Measurements from ENCODE around the gene IBTK.

Gene IBTK

GRCh38 chr6:82183642-82184282, 63.8 kb downstream of the IBTK start:
- no peak for TF ChIP-seq SPI1 (IDR thresholded peaks at IDR 0.05; ENCODE audit: low read depth, low read length)
- no peak for TF ChIP-seq POLR2AphosphoS5 (IDR thresholded peaks at IDR 0.05; ENCODE audit: low read depth, low read length)
- no peak for TF ChIP-seq TAF1 (IDR thresholded peaks at IDR 0.05; ENCODE audit: low read depth, low read length)
- TF ChIP-seq POLR2A (IDR thresholded peaks at IDR 0.05; ENCODE audit: low read depth, low read length) = no peak
- DNase-seq (ENCODE audit: insufficient read length, low spot score) = no peak
- FAIRE-seq = no peak

- TF ChIP-seq POLR2AphosphoS5 (IDR thresholded peaks at IDR 0.05; ENCODE audit: low read depth, low read length) (no peak), TAF1 (IDR thresholded peaks at IDR 0.05; ENCODE audit: low read depth, low read length) (no peak), PAX5 (IDR thresholded peaks at IDR 0.05; ENCODE audit: insufficient read depth, low read length, severe bottlenecking) (no peak), POU2F2 (IDR thresholded peaks at IDR 0.05; ENCODE audit: low read depth, low read length) (no peak), POLR2A (IDR thresholded peaks at IDR 0.05; ENCODE audit: low read depth, low read length) (no peak), SPI1 (IDR thresholded peaks at IDR 0.05; ENCODE audit: low read depth, low read length) (no peak)
- FAIRE-seq (no peak), DNase-seq (ENCODE audit: insufficient read length, low spot score) (no peak)
Measured at GRCh38 chr6:82182756-82183155, 64.8 kb downstream of the IBTK start.

GRCh38 chr6:82179415-82179814, 68.1 kb downstream of the IBTK start:
- DNase-seq (ENCODE audit: insufficient read length, low spot score) (no peak), FAIRE-seq (no peak)
- TF ChIP-seq POLR2A (IDR thresholded peaks at IDR 0.05; ENCODE audit: low read depth, low read length) (no peak), POLR2AphosphoS5 (IDR thresholded peaks at IDR 0.05; ENCODE audit: low read depth, low read length) (no peak), PAX5 (IDR thresholded peaks at IDR 0.05; ENCODE audit: insufficient read depth, low read length, severe bottlenecking) (no peak), TAF1 (IDR thresholded peaks at IDR 0.05; ENCODE audit: low read depth, low read length) (no peak), SPI1 (IDR thresholded peaks at IDR 0.05; ENCODE audit: low read depth, low read length) (no peak), POU2F2 (IDR thresholded peaks at IDR 0.05; ENCODE audit: low read depth, low read length) (no peak)

- TF ChIP-seq TAF1 (IDR thresholded peaks at IDR 0.05; ENCODE audit: low read depth, low read length) = no peak
- TF ChIP-seq POU2F2 (IDR thresholded peaks at IDR 0.05; ENCODE audit: low read depth, low read length) = no peak
- TF ChIP-seq POLR2AphosphoS5 (IDR thresholded peaks at IDR 0.05; ENCODE audit: low read depth, low read length) = no peak
- no peak for TF ChIP-seq SPI1 (IDR thresholded peaks at IDR 0.05; ENCODE audit: low read depth, low read length)
- no peak for TF ChIP-seq POLR2A (IDR thresholded peaks at IDR 0.05; ENCODE audit: low read depth, low read length)
- no peak for DNase-seq (ENCODE audit: insufficient read length, low spot score)
- FAIRE-seq = no peak
Measured at GRCh38 chr6:82178759-82179112, 68.8 kb downstream of the IBTK start.

GRCh38 chr6:82178077-82178758, 69.3 kb downstream of the IBTK start:
- no peak for DNase-seq (ENCODE audit: insufficient read length, low spot score)
- FAIRE-seq = no peak
- TF ChIP-seq PAX5 (IDR thresholded peaks at IDR 0.05; ENCODE audit: insufficient read depth, low read length, severe bottlenecking) = no peak
- TF ChIP-seq POLR2AphosphoS5 (IDR thresholded peaks at IDR 0.05; ENCODE audit: low read depth, low read length) = no peak
- no peak for TF ChIP-seq TAF1 (IDR thresholded peaks at IDR 0.05; ENCODE audit: low read depth, low read length)
- no peak for TF ChIP-seq POU2F2 (IDR thresholded peaks at IDR 0.05; ENCODE audit: low read depth, low read length)
- no peak for TF ChIP-seq SPI1 (IDR thresholded peaks at IDR 0.05; ENCODE audit: low read depth, low read length)
- TF ChIP-seq POLR2A (IDR thresholded peaks at IDR 0.05; ENCODE audit: low read depth, low read length) = no peak

DNA sequence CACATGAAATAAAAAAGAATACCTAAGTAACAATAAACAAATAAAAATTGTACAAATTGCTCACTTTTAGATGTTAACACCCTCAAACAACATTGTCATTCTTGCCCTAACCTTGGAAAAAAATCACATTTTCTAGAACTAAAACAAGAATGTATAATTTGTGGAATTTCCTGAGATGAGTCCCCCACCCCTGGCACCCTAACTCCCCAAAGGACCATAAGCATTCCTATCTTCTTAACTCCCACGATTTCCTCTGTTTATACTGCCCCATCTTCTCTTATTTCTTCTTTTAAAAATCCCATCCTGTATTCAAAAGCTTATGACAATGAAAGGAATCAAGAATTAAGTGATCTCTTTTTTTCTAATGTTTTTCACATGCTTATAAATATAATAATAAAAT, 70.9 kb downstream of the IBTK start:
- TF ChIP-seq SPI1 (IDR thresholded peaks at IDR 0.05; ENCODE audit: low read depth, low read length) = no peak
- TF ChIP-seq POU2F2 (IDR thresholded peaks at IDR 0.05; ENCODE audit: low read depth, low read length) = no peak
- no peak for FAIRE-seq
- no peak for DNase-seq (ENCODE audit: insufficient read length, low spot score)

GRCh38 chr6:82172594-82172993, 75.0 kb downstream of the IBTK start:
- no peak for DNase-seq (ENCODE audit: insufficient read length, low spot score)
- TF ChIP-seq POLR2A (IDR thresholded peaks at IDR 0.05; ENCODE audit: low read depth, low read length) (no peak), POU2F2 (IDR thresholded peaks at IDR 0.05; ENCODE audit: low read depth, low read length) (no peak), POLR2AphosphoS5 (IDR thresholded peaks at IDR 0.05; ENCODE audit: low read depth, low read length) (no peak), PAX5 (IDR thresholded peaks at IDR 0.05; ENCODE audit: insufficient read depth, low read length, severe bottlenecking) (no peak), TAF1 (IDR thresholded peaks at IDR 0.05; ENCODE audit: low read depth, low read length) (no peak), SPI1 (IDR thresholded peaks at IDR 0.05; ENCODE audit: low read depth, low read length) (no peak)
- no peak for FAIRE-seq

DNA sequence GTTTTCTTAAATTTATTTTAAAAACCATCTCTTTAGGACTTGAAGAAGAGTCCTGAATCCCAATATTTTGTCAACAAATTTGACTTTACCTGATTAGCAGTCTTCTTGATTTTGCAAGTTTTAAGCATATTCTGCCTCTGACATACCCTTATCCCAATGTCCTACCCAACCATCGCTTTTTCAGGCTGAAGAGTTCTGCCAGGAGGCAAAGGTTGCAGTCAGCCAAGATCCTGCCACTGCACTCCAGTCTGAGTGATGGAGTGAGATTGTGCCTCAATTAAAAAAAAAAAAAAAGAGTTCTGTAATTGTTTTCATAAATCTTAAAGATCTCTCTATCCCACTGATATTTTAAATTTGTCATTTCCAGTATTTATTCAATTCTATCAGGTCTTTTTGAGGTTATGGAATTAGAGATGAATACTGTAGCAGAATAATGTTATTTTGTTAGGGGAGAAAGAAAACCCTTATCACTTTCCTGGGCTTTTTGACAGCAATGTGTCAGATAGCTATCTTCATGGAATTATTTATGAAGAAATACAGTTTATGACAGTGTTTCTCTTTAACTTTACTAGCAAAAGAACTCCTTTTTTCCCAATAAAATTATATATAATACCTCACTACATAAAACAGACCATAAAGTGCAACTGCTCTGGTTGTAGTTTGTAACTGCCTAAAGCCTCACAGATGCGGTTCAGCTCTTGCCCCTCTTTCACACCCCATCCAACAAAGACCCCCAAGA, 78.2 kb downstream of the IBTK start:
- FAIRE-seq (no peak), DNase-seq (ENCODE audit: insufficient read length, low spot score) (no peak)
- TF ChIP-seq POU2F2 (IDR thresholded peaks at IDR 0.05; ENCODE audit: low read depth, low read length) (no peak), SPI1 (IDR thresholded peaks at IDR 0.05; ENCODE audit: low read depth, low read length) (no peak)

GRCh38 chr6:82166493-82166892, 81.1 kb downstream of the IBTK start:
- DNase-seq (ENCODE audit: insufficient read length, low spot score) = no peak
- no peak for FAIRE-seq
- no peak for TF ChIP-seq TAF1 (IDR thresholded peaks at IDR 0.05; ENCODE audit: low read depth, low read length)
- no peak for TF ChIP-seq PAX5 (IDR thresholded peaks at IDR 0.05; ENCODE audit: insufficient read depth, low read length, severe bottlenecking)
- TF ChIP-seq POLR2AphosphoS5 (IDR thresholded peaks at IDR 0.05; ENCODE audit: low read depth, low read length) = no peak
- TF ChIP-seq SPI1 (IDR thresholded peaks at IDR 0.05; ENCODE audit: low read depth, low read length) = no peak
- no peak for TF ChIP-seq POU2F2 (IDR thresholded peaks at IDR 0.05; ENCODE audit: low read depth, low read length)
- TF ChIP-seq POLR2A (IDR thresholded peaks at IDR 0.05; ENCODE audit: low read depth, low read length) = no peak

Data from GM12891 (cell line).